ENCODE results near the gene MT1M. TPM values are rescaled to one million over a fixed set of nuclear protein-coding genes. Genes with fewer than 3 reads are reported as not detected.
A peak's percentile ranks its signal among the peaks of the same experiment; 100 is the strongest.

The MT1M gene
- total RNA-seq, 1 experiment from 2014 or later, result not detected

- intact Hi-C loops (cut with micrococcal nuclease; ENCODE audit: unreplicated experiment), result loop anchor here (5.0 kb wide), 1 partner anchor 42 kb away; the partner anchor contains the start of gene MT1X
- H3K4me1 ChIP-seq (replicated peaks; ENCODE audit: insufficient read depth), result peaks cover 48% of the 10 kb centered on the region
- peaks cover 24% of the 10 kb centered on the region for H3F3A ChIP-seq (ENCODE audit: insufficient read depth, low read depth)
- no peak overlapping the region for H2AFZ ChIP-seq
- TF ChIP-seq CTCF (conservative IDR thresholded peaks at IDR 0.05) (no peak), EZH2 (IDR thresholded peaks at IDR 0.05; ENCODE audit: low read depth) (no peak)
- DNase-seq, result peak in 1 of 2 experiments; percentile 80
- no peaks in the 10 kb centered on the region for H3K27me3 ChIP-seq (ENCODE audit: insufficient read depth, low read depth)
- ChIA-PET CTCF (interaction anchor here (0.6 kb wide), 1 partner anchor 32 kb away, joined by 3 read pairs; the partner anchor contains the start of gene MT2A), POLR2A (ENCODE audit: unreplicated experiment) (no interaction called here)
- no peaks in the 10 kb centered on the region for H4K20me1 ChIP-seq (ENCODE audit: insufficient read depth)
- H3K9me3 ChIP-seq (ENCODE audit: insufficient read depth, low read depth), result no peaks in the 10 kb centered on the region
- H3K36me3 ChIP-seq (ENCODE audit: low read depth), result no peaks in the 10 kb centered on the region
- H3K27ac ChIP-seq, result no peak overlapping the region
- H3K9me2 ChIP-seq (ENCODE audit: insufficient read depth), result no peaks in the 10 kb centered on the region
- H3K4me3 ChIP-seq, result no peak overlapping the region
- no peaks in the 10 kb centered on the region for H3K79me2 ChIP-seq (ENCODE audit: low read depth)
- BruUV-seq (replicated peaks), result no TSS peak
- H3K4me2 ChIP-seq, result 0 out of 2 replicates have a peak overlapping the region, but pooled peaks have one; percentile 8
Observed at GRCh38 chr16:56640076-56640475, 7.6 kb downstream of the MT1M start.

GRCh38 chr16:56641166-56641565 is 8.7 kb downstream of the MT1M start:
- H3K4me2 ChIP-seq, result no peak overlapping the region
- POLR2A ChIA-PET (ENCODE audit: unreplicated experiment), result no interaction called here

GRCh38 chr16:56643080-56643778 is 10.8 kb downstream of the MT1M start:
- Histone ChIP-seq H3K9me2 (ENCODE audit: insufficient read depth) (no peaks in the 10 kb centered on the region), H3K4me2 (peak overlapping the region; percentile 71), H3K27me3 (ENCODE audit: insufficient read depth, low read depth) (no peaks in the 10 kb centered on the region), H3K36me3 (ENCODE audit: low read depth) (no peaks in the 10 kb centered on the region), H4K20me1 (ENCODE audit: insufficient read depth) (no peaks in the 10 kb centered on the region), H3K79me2 (ENCODE audit: low read depth) (no peaks in the 10 kb centered on the region), H3K9me3 (ENCODE audit: insufficient read depth, low read depth) (no peaks in the 10 kb centered on the region), H3K4me1 (replicated peaks; ENCODE audit: insufficient read depth) (peaks cover 34% of the 10 kb centered on the region), H3F3A (ENCODE audit: insufficient read depth, low read depth) (peaks cover 24% of the 10 kb centered on the region), H2AFZ (no peak overlapping the region), H3K4me3 (peak overlapping the region; percentile 32; the same call in 1 of the 2 replicates), H3K27ac (no peak overlapping the region)
- BruUV-seq (replicated peaks), result no TSS peak
- DNase-seq, result peak; percentile 69 to 79
- TF ChIP-seq CTCF (conservative IDR thresholded peaks at IDR 0.05) (peak; percentile 54), EZH2 (IDR thresholded peaks at IDR 0.05; ENCODE audit: low read depth) (no peak)
- CTCF ChIA-PET, result interaction anchor here (0.6 to 1.8 kb wide), 9 partner anchors 12 to 67 kb away, joined by 3 to 13 read pairs (median 3); partner anchors contain the start of gene MT2A
- intact Hi-C loops (cut with micrococcal nuclease; ENCODE audit: unreplicated experiment), result loop anchor here (1.0 to 5.0 kb wide), 3 partner anchors 35 to 42 kb away; partner anchors contain the start of genes MT1X and MT2A
- POLR2A ChIA-PET (ENCODE audit: unreplicated experiment), result interaction anchor here (0.5 to 0.6 kb wide), 2 partner anchors 95 to 364 kb away, joined by 4 to 6 read pairs; no protein-coding TSS in a partner anchor

More at GRCh38 chr16:56641166-56641565, 8.7 kb downstream of the MT1M start:
- Histone ChIP-seq H3K79me2 (ENCODE audit: low read depth) (no peaks in the 10 kb centered on the region), H3K9me2 (ENCODE audit: insufficient read depth) (no peaks in the 10 kb centered on the region), H3K27ac (no peak overlapping the region), H4K20me1 (ENCODE audit: insufficient read depth) (no peaks in the 10 kb centered on the region), H3K36me3 (ENCODE audit: low read depth) (no peaks in the 10 kb centered on the region), H3K4me3 (no peak overlapping the region), H3K4me1 (replicated peaks; ENCODE audit: insufficient read depth) (peaks cover 48% of the 10 kb centered on the region), H3F3A (ENCODE audit: insufficient read depth, low read depth) (peaks cover 24% of the 10 kb centered on the region), H3K27me3 (ENCODE audit: insufficient read depth, low read depth) (no peaks in the 10 kb centered on the region), H3K9me3 (ENCODE audit: insufficient read depth, low read depth) (no peaks in the 10 kb centered on the region), H2AFZ (no peak overlapping the region)
- TF ChIP-seq CTCF (conservative IDR thresholded peaks at IDR 0.05), result no peak
- TF ChIP-seq EZH2 (IDR thresholded peaks at IDR 0.05; ENCODE audit: low read depth), result no peak
- no TSS peak for BruUV-seq (replicated peaks)
- DNase-seq, result no peak
- CTCF ChIA-PET, result interaction anchor here (0.6 kb wide), 1 partner anchor 59 kb away, joined by 11 read pairs; no protein-coding TSS in a partner anchor
- intact Hi-C loops (cut with micrococcal nuclease; ENCODE audit: unreplicated experiment), result loop anchor here (5.0 kb wide), 1 partner anchor 41 kb away; the partner anchor contains the start of gene MT1X

Data from PC-9 (cell line).